Stomach (tissue), 4 donors: ENCODE results near the gene OSBPL1A.

Experiments used
- CTCF ChIP-seq, 7 experiments: fragments of 450-650 bp in 4 of 7; fragments of 200-600 bp in 3 of 7; sonication (generic) in 3 of 7; IDR thresholded peaks; one replicate each; pipeline ENCODE4 v1.5.1; 2016 to 2019; ENCODE audit warnings: antibody characterized with exemption in 7 of 7, control low read depth in 2 of 7, mild to moderate bottlenecking in 1 of 7
- EP300 ChIP-seq: sonication (generic); formaldehyde crosslinking; IDR thresholded peaks from one replicate; pipeline ENCODE4 v1.6.1; 2017; ENCODE audit warnings: antibody characterized with exemption
- POLR2A ChIP-seq, 4 donors: fragments of 450-650 bp; IDR thresholded peaks; one replicate each; pipeline ENCODE4 v1.6.1; 2016; ENCODE audit warnings: antibody characterized with exemption in 4 of 4, control low read depth in 2 of 4, mild to moderate bottlenecking in 1 of 4, moderate library complexity in 1 of 4

- TF ChIP-seq CTCF (IDR thresholded peaks at IDR 0.05), result no peak
- no peak for TF ChIP-seq EP300
- TF ChIP-seq POLR2A (IDR thresholded peaks at IDR 0.05), result peak in 1 of 4 donors; percentile 18
Measured at GRCh38 chr18:24138789-24139616, 258.6 kb downstream of the OSBPL1A start, which contains the start of gene CABYR.
